ENCODE results near the gene KSR2. TPM values are rescaled to one million over a fixed set of nuclear protein-coding genes. Genes with fewer than 3 reads are reported as not detected.

Gene KSR2
- total and polyA plus RNA-seq, 10 of the 15 experiments (the other 5 are each of a cell fraction or from before 2014, with no cell fraction given): under 0.01 to 1.5 (median 0.01) TPM; not detected in 3

GRCh38 chr12:117844114-117844830 is 124.5 kb downstream of the KSR2 start:
- no TSS peak for BruUV-seq (replicated peaks)
- CTCF ChIA-PET: interaction anchor here (1.1 to 4.2 kb wide), 3 partner anchors 12 to 478 kb away, joined by 3 to 16 read pairs (median 5); no protein-coding TSS in a partner anchor
- no peak overlapping the region for H3K27ac ChIP-seq (ENCODE audit: control insufficient read depth, insufficient read depth)
- no peaks in the 10 kb centered on the region for H3K79me2 ChIP-seq (ENCODE audit: control insufficient read depth, insufficient read depth, low read length)
- peaks cover 7% of the 10 kb centered on the region; the same call in 1 of the 2 replicates for H3K4me1 ChIP-seq (ENCODE audit: control insufficient read depth, insufficient read depth, low read length)
- peaks cover 3% of the 10 kb centered on the region for H3K9me3 ChIP-seq (replicated peaks; ENCODE audit: control insufficient read depth, insufficient read depth, low read length)
- in situ Hi-C loops (cut with MboI) (no loop called here), intact Hi-C loops (cut with micrococcal nuclease; ENCODE audit: unreplicated experiment) (no loop called here)
- ATAC-seq (no peak), DNase-seq (ENCODE audit: low read depth, low spot score) (no peak), FAIRE-seq (no peak)
- no peak overlapping the region for H3K4me2 ChIP-seq (ENCODE audit: control insufficient read depth, insufficient read depth)
- H3K36me3 ChIP-seq (ENCODE audit: control insufficient read depth in 2 of 2, insufficient read depth in 2 of 2, low read length in 1 of 2): no peaks in the 10 kb centered on the region
- WGBS (ENCODE audit: insufficient coverage, insufficient replicate concordance, low lambda C conversion rate, missing lambda C conversion rate): 42% methylated on average over 1 of the region's 1 CpG
- TF ChIP-seq CHD4 (IDR thresholded peaks at IDR 0.05) (no peak), ATF2 (IDR thresholded peaks at IDR 0.05; ENCODE audit: low read length) (no peak), ZZZ3 (IDR thresholded peaks at IDR 0.05; ENCODE audit: control insufficient read depth, insufficient read length, low read depth) (no peak), WRNIP1 (IDR thresholded peaks at IDR 0.05; ENCODE audit: borderline replicate concordance, low read depth, low read length) (no peak), PKNOX1 (IDR thresholded peaks at IDR 0.05) (no peak), EP300 (IDR thresholded peaks at IDR 0.05; ENCODE audit: borderline replicate concordance in 1 of 2, control insufficient read depth in 1 of 2, low read depth in 2 of 2, low read length in 2 of 2) (no peak)
- no peaks in the 10 kb centered on the region for H4K20me1 ChIP-seq (ENCODE audit: control insufficient read depth, insufficient read depth)
- H2AFZ ChIP-seq (ENCODE audit: control insufficient read depth, low read depth, low read length): no peak overlapping the region
- H3K4me3 ChIP-seq: no peak overlapping the region
- H3K9ac ChIP-seq (ENCODE audit: control insufficient read depth, insufficient read depth, low read length): no peak overlapping the region
- SMC1A ChIA-PET (ENCODE audit: uncharacterized antibody, unreplicated experiment): interaction anchor here (1.0 kb wide), 1 partner anchor 477 kb away, joined by 4 read pairs; no protein-coding TSS in a partner anchor
- RAD21 ChIA-PET (ENCODE audit: unreplicated experiment): interaction anchor here (1.4 kb wide), 1 partner anchor 13 kb away, joined by 5 read pairs; no protein-coding TSS in a partner anchor
- POLR2A ChIA-PET: no interaction called here
- H3K27me3 ChIP-seq (replicated peaks in 1 of 2; ENCODE audit: control insufficient read depth in 2 of 2, insufficient read depth in 2 of 2, low read length in 1 of 2): no peaks in the 10 kb centered on the region

Data from GM12878 (cell line).